Ascending aorta (tissue), 2 donors: ENCODE measurements around the gene NKPD1. TPM values are rescaled to one million over a fixed set of nuclear protein-coding genes. Genes with fewer than 3 reads are reported as not detected.
"Not testable (repeated sequence)": the region's sequence is repeated elsewhere in the genome, so short reads cannot be mapped to it uniquely, and the experiment has no call there.

Source experiments
- DNase-seq, 2 donors: peaks; one replicate each; pipeline ENCODE4 v3.0.0-alpha.2; 2019; ENCODE audit warnings: low spot score in 2 of 2
- H3K27ac ChIP-seq, 2 donors: fragments of 200-600 bp; sonication (generic); one replicate each; pipeline ENCODE4 v1.5.1; 2016 to 2017; ENCODE audit warnings: mild to moderate bottlenecking in 1 of 2
- H3K27me3 ChIP-seq: fragments of 200-600 bp; sonication (generic); one replicate; pipeline ENCODE4 v1.5.1; 2017
- H3K36me3 ChIP-seq, 2 donors: fragments of 200-600 bp; sonication (generic); one replicate each; pipeline ENCODE4 v1.5.1; 2016
- H3K4me1 ChIP-seq, 2 donors: fragments of 200-600 bp; sonication (generic); one replicate each; pipeline ENCODE4 v1.5.1; 2016 to 2017; ENCODE audit warnings: mild to moderate bottlenecking in 1 of 2
- H3K4me3 ChIP-seq, 2 donors: fragments of 200-600 bp; sonication (generic); one replicate each; pipeline ENCODE4 v1.5.1; 2016 to 2017; ENCODE audit warnings: mild to moderate bottlenecking in 1 of 2
- H3K9me3 ChIP-seq, 2 donors: fragments of 200-600 bp; sonication (generic); one replicate each; pipeline ENCODE4 v1.5.1; 2016
- CTCF ChIP-seq, 3 experiments: fragments of 200-600 bp in 2 of 3; fragments of 450-650 bp in 1 of 3; sonication (generic) in 2 of 3; IDR thresholded peaks; one replicate each; pipeline ENCODE4 v1.5.1; 2016 to 2019; ENCODE audit warnings: antibody characterized with exemption in 3 of 3, mild to moderate bottlenecking in 1 of 3, moderate library complexity in 1 of 3
- intact Hi-C: fragments of 100-400 bp; cut with DNase I; formaldehyde crosslinking; loops from one replicate; pipeline ENCODE4 v1.15.1; 2023
- total RNA-seq: library from RNA; depleted of rRNA; stranded (reverse); fragments of >200 nt; gene quantifications from one replicate; pipeline ENCODE4 v1.1.0, GENCODE V29; 2016

NKPD1 gene
- total RNA-seq, 1 donor from 2014 or later = not detected

- Histone ChIP-seq H3K4me1 (no peaks in the 10 kb centered on the region), H3K4me3 (no peak overlapping the region), H3K9me3 (no peaks in the 10 kb centered on the region), H3K27ac (no peak overlapping the region), H3K27me3 (no peaks in the 10 kb centered on the region), H3K36me3 (no peaks in the 10 kb centered on the region)
- DNase-seq = no peak
- intact Hi-C loops = no loop called here
- TF ChIP-seq CTCF (IDR thresholded peaks at IDR 0.05) = no peak
These were observed 41.2 kb downstream of the NKPD1 start for GRCh38 chr19:45119582-45119981.

GRCh38 chr19:45118591-45119355 is 42.0 kb downstream of the NKPD1 start:
- H3K36me3 ChIP-seq, H3K4me1 ChIP-seq, H3K9me3 ChIP-seq, H3K4me3 ChIP-seq, H3K27ac ChIP-seq, intact Hi-C loops, DNase-seq, H3K27me3 ChIP-seq: not testable (repeated sequence)

- no peak overlapping the region for H3K27ac ChIP-seq
- no peaks in the 10 kb centered on the region for H3K36me3 ChIP-seq
- no peak for DNase-seq
- H3K27me3 ChIP-seq = no peaks in the 10 kb centered on the region
- H3K4me3 ChIP-seq = no peak overlapping the region
- intact Hi-C loops = no loop called here
- TF ChIP-seq CTCF (IDR thresholded peaks at IDR 0.05) = no peak
- H3K4me1 ChIP-seq = no peaks in the 10 kb centered on the region
- no peaks in the 10 kb centered on the region for H3K9me3 ChIP-seq
These were observed 42.7 kb downstream of the NKPD1 start for GRCh38 chr19:45118106-45118505.

GRCh38 chr19:45117671-45118070 is 43.1 kb downstream of the NKPD1 start:
- Histone ChIP-seq H3K27ac (no peak overlapping the region), H3K4me3 (no peak overlapping the region), H3K36me3 (no peaks in the 10 kb centered on the region), H3K4me1 (no peaks in the 10 kb centered on the region), H3K9me3 (no peaks in the 10 kb centered on the region), H3K27me3 (no peaks in the 10 kb centered on the region)
- no peak for DNase-seq
- intact Hi-C loops = no loop called here
- TF ChIP-seq CTCF (IDR thresholded peaks at IDR 0.05) = no peak

- no peak for DNase-seq
- no peaks in the 10 kb centered on the region for H3K27me3 ChIP-seq
- H3K36me3 ChIP-seq = no peaks in the 10 kb centered on the region
- no peaks in the 10 kb centered on the region for H3K4me1 ChIP-seq
- H3K4me3 ChIP-seq = no peak overlapping the region
- no peak for TF ChIP-seq CTCF (IDR thresholded peaks at IDR 0.05)
- H3K9me3 ChIP-seq = no peaks in the 10 kb centered on the region
- H3K27ac ChIP-seq = no peak overlapping the region
- intact Hi-C loops = no loop called here
These were observed 43.6 kb downstream of the NKPD1 start for GRCh38 chr19:45117167-45117594.

GRCh38 chr19:45115809-45116615 is 44.8 kb downstream of the NKPD1 start:
- no peaks in the 10 kb centered on the region for H3K9me3 ChIP-seq
- no peaks in the 10 kb centered on the region for H3K36me3 ChIP-seq
- H3K27ac ChIP-seq = no peak overlapping the region
- no peaks in the 10 kb centered on the region for H3K4me1 ChIP-seq
- H3K4me3 ChIP-seq = no peak overlapping the region
- TF ChIP-seq CTCF (IDR thresholded peaks at IDR 0.05) = no peak
- no peak for DNase-seq
- H3K27me3 ChIP-seq = no peaks in the 10 kb centered on the region
- intact Hi-C loops = no loop called here
